H9 (cell line): Measurements from ENCODE around the gene RSBN1L. TPM values are rescaled to one million over a fixed set of nuclear protein-coding genes. Genes with fewer than 3 reads are reported as not detected.

Experiments used
- DNase-seq: peaks from one replicate; pipeline ENCODE4 v3.0.0-alpha.2; 2017
- H2AFZ ChIP-seq: one replicate; pipeline ENCODE4 v1.6.1; 2013; ENCODE audit warnings: mild to moderate bottlenecking, low read length, control low read depth, moderate library complexity
- H2AK5ac ChIP-seq: 2 replicates; pipeline ENCODE4 v1.6.1; 2013; ENCODE audit warnings: low read length, control low read depth, mixed read lengths; ENCODE audit not compliant: insufficient read length
- H2BK120ac ChIP-seq: one replicate; pipeline ENCODE4 v1.6.1; 2013; ENCODE audit warnings: low read depth, mild to moderate bottlenecking, low read length, control low read depth, inconsistent platforms; ENCODE audit not compliant: poor library complexity, severe bottlenecking
- H2BK12ac ChIP-seq: 2 replicates; pipeline ENCODE4 v1.6.1; 2013; ENCODE audit warnings: low read length, control low read depth, mixed read lengths, low read depth; ENCODE audit not compliant: insufficient read length
- H2BK15ac ChIP-seq: 2 replicates; pipeline ENCODE4 v1.6.1; 2013; ENCODE audit warnings: low read depth, low read length, control low read depth
- H2BK20ac ChIP-seq: one replicate; pipeline ENCODE4 v1.6.1; 2013; ENCODE audit warnings: low read depth, mild to moderate bottlenecking, low read length, control low read depth, inconsistent platforms; ENCODE audit not compliant: poor library complexity, severe bottlenecking
- H2BK5ac ChIP-seq: 2 replicates; pipeline ENCODE4 v1.6.1; 2013; ENCODE audit warnings: low read length, control low read depth, mixed read lengths; ENCODE audit not compliant: insufficient read length
- H3K14ac ChIP-seq: 2 replicates; pipeline ENCODE4 v1.6.1; 2013; ENCODE audit warnings: low read length, control low read depth; ENCODE audit not compliant: insufficient read depth
- H3K18ac ChIP-seq: 2 replicates; pipeline ENCODE4 v1.6.1; 2013; ENCODE audit warnings: low read depth, mild to moderate bottlenecking, mixed read lengths, low read length, control low read depth; ENCODE audit not compliant: insufficient read length
- H3K23ac ChIP-seq: 2 replicates; pipeline ENCODE4 v1.6.1; 2013; ENCODE audit warnings: low read length, control low read depth, mixed read lengths, low read depth; ENCODE audit not compliant: insufficient read length
- H3K23me2 ChIP-seq: 2 replicates; pipeline ENCODE4 v1.6.1; 2013; ENCODE audit warnings: low read depth, mild to moderate bottlenecking, mixed read lengths, low read length, control low read depth; ENCODE audit not compliant: insufficient read length, poor library complexity, severe bottlenecking
- H3K27ac ChIP-seq: 2 replicates; pipeline ENCODE4 v1.5.1; 2013; ENCODE audit warnings: low read length, control low read depth, mixed read lengths, low read depth; ENCODE audit not compliant: insufficient read length
- H3K27me3 ChIP-seq: 2 replicates; pipeline ENCODE4 v1.6.1; 2013; ENCODE audit warnings: low read length, control low read depth, inconsistent platforms; ENCODE audit not compliant: insufficient read depth
- H3K4ac ChIP-seq: 2 replicates; pipeline ENCODE4 v1.6.1; 2013; ENCODE audit warnings: low read depth, mild to moderate bottlenecking, control low read depth, inconsistent platforms, low read length, moderate library complexity
- H3K4me1 ChIP-seq: 2 replicates; pipeline ENCODE4 v1.6.1; 2013; ENCODE audit warnings: low read length, control low read depth, inconsistent platforms; ENCODE audit not compliant: insufficient read depth
- H3K4me2 ChIP-seq: 2 replicates; pipeline ENCODE4 v1.6.1; 2013; ENCODE audit warnings: low read length, control low read depth, mixed read lengths; ENCODE audit not compliant: insufficient read length, insufficient read depth
- H3K56ac ChIP-seq: 2 replicates; pipeline ENCODE4 v1.6.1; 2013; ENCODE audit warnings: low read depth, mild to moderate bottlenecking, mixed read lengths, low read length, control low read depth; ENCODE audit not compliant: insufficient read length
- H3K79me1 ChIP-seq: 2 replicates; pipeline ENCODE4 v1.6.1; 2013; ENCODE audit warnings: low read depth, mild to moderate bottlenecking, moderate library complexity, low read length, control low read depth, inconsistent platforms; ENCODE audit not compliant: insufficient read depth, poor library complexity, severe bottlenecking
- H3K79me2 ChIP-seq: 2 replicates; pipeline ENCODE4 v1.6.1; 2013; ENCODE audit warnings: low read length, control low read depth, inconsistent platforms; ENCODE audit not compliant: insufficient read depth
- H3K9ac ChIP-seq: 2 replicates; pipeline ENCODE4 v1.6.1; 2013; ENCODE audit warnings: low read length, control low read depth, mixed read lengths; ENCODE audit not compliant: insufficient read length; ENCODE audit errors: extremely low read depth
- H3K9me3 ChIP-seq: one replicate; pipeline ENCODE4 v1.6.1; 2013; ENCODE audit warnings: low read depth, low read length, inconsistent platforms; ENCODE audit not compliant: control insufficient read depth
- H3T11ph ChIP-seq: one replicate; pipeline ENCODE4 v1.6.1; 2013; ENCODE audit warnings: mild to moderate bottlenecking, low read length, control low read depth, inconsistent platforms
- H4K20me1 ChIP-seq: one replicate; pipeline ENCODE4 v1.6.1; 2013; ENCODE audit not compliant: control insufficient read depth, insufficient read length, insufficient read depth
- H4K5ac ChIP-seq: 2 replicates; pipeline ENCODE4 v1.6.1; 2013; ENCODE audit warnings: low read depth, mild to moderate bottlenecking, mixed read lengths, low read length, control low read depth; ENCODE audit not compliant: insufficient read length
- H4K8ac ChIP-seq: replicated peaks from 2 replicates; pipeline ENCODE4 v1.6.1; 2013; ENCODE audit warnings: low read length, control low read depth, mixed read lengths, low read depth; ENCODE audit not compliant: insufficient read length
- H4K91ac ChIP-seq: 2 replicates; pipeline ENCODE4 v1.6.1; 2013; ENCODE audit warnings: low read depth, mild to moderate bottlenecking, moderate library complexity, mixed read lengths, low read length, control low read depth; ENCODE audit not compliant: insufficient read length
- H3K27ac Mint-ChIP-seq, 3 experiments: 2 replicates in 2 of 3; 3 replicates in 1 of 3; pipeline ENCODE4 v1.8.0; 2020 to 2021; ENCODE audit warnings: mixed read lengths in 3 of 3, mild to moderate bottlenecking in 1 of 3, moderate library complexity in 1 of 3
- H3K27me3 Mint-ChIP-seq: 2 replicates; pipeline ENCODE4 v1.8.0; 2021; ENCODE audit warnings: low read depth, mild to moderate bottlenecking, moderate library complexity, mixed read lengths
- H3K36me3 Mint-ChIP-seq, 3 experiments: 2 replicates in 2 of 3; 3 replicates in 1 of 3; pipeline ENCODE4 v1.8.0; 2020 to 2021; ENCODE audit warnings: low read depth in 3 of 3, mixed read lengths in 3 of 3; ENCODE audit not compliant: insufficient read depth in 1 of 3
- H3K4me1 Mint-ChIP-seq, 2 experiments: 2 replicates each; pipeline ENCODE4 v1.8.0; 2020; ENCODE audit warnings: mixed read lengths in 2 of 2
- H3K4me3 Mint-ChIP-seq, 2 experiments: 2 replicates in 1 of 2; 3 replicates in 1 of 2; pipeline ENCODE4 v1.8.0; 2020 to 2021; ENCODE audit warnings: mild to moderate bottlenecking in 2 of 2, mixed read lengths in 2 of 2, moderate library complexity in 1 of 2
- H3K9me3 Mint-ChIP-seq, 2 experiments: 2 replicates in 1 of 2; 3 replicates in 1 of 2; pipeline ENCODE4 v1.8.0; 2020; ENCODE audit warnings: mild to moderate bottlenecking in 2 of 2, mixed read lengths in 2 of 2, moderate library complexity in 1 of 2
- WGBS: extraction: QIAGEN DNeasy Blood & Tissue Kit; methylation state at CpG from one replicate; pipeline ENCODE4 v1.1.7; 2013; ENCODE audit warnings: missing lambda C conversion rate, low lambda C conversion rate, mixed read lengths; ENCODE audit not compliant: insufficient read length; ENCODE audit errors: extremely low coverage; 5-methylcytosine and 5-hydroxymethylcytosine counted together
- total RNA-seq: library from RNA; stranded (reverse); gene quantifications from 2 replicates; pipeline ENCODE4 v1.2.1, GENCODE V29; 2021
- TF ChIP-seq, protein P1 (sequence below): fragments of 200-600 bp; sonication (generic); conservative IDR thresholded peaks from 3 replicates; pipeline ENCODE4 v1.8.0; 2021; ENCODE audit warnings: antibody characterized with exemption, mild to moderate bottlenecking

Gene RSBN1L
- total RNA-seq, 1 experiment from 2014 or later, result 20.6 TPM

DNA sequence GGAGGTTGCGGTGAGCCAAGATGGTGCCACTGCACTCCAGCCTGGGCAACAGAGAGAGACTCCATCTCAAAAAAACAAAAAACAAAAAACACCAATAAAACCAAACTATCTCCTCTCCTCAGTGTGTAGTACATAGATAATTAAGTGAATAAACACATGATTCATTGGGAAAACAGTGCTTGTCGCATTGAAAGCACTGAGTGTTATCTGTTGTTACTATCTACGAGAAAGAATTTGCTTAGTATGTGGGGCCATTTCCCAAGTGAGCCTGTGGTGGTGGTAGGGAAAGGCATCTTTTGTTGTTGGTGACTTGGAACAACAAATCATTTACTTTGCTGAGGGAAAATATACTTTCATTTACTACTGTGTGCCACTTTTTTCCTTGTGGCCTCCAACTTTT is 42.6 kb downstream of the RSBN1L start:
- Histone ChIP-seq H4K8ac (no peak overlapping the region), H3K4me1 (no peaks in the 10 kb centered on the region), H2BK120ac (no peak overlapping the region), H3T11ph (no peak overlapping the region), H2AK5ac (no peak overlapping the region), H4K20me1 (no peaks in the 10 kb centered on the region), H3K4me2 (no peak overlapping the region), H3K27me3 (no peaks in the 10 kb centered on the region), H4K5ac (no peak overlapping the region), H3K79me2 (no peaks in the 10 kb centered on the region), H2BK5ac (no peak overlapping the region), H4K91ac (no peak overlapping the region), H3K9me3 (no peaks in the 10 kb centered on the region), H3K23ac (no peak overlapping the region), H2AFZ (no peak overlapping the region), H3K4ac (no peak overlapping the region), H3K56ac (no peak overlapping the region), H3K18ac (no peak overlapping the region), H3K27ac (no peak overlapping the region), H2BK12ac (no peak overlapping the region), H2BK15ac (no peak overlapping the region), H3K14ac (no peak overlapping the region), H3K23me2 (no peaks in the 10 kb centered on the region), H3K9ac (no peak overlapping the region), H2BK20ac (no peak overlapping the region), H3K79me1 (no peaks in the 10 kb centered on the region)
- H3K36me3 Mint-ChIP-seq, result peaks cover 0 to 31% (median 14%) of the 10 kb centered on the region in 3 experiments; a peak in 6 of 7 replicates
- TF ChIP-seq, protein P1, sequence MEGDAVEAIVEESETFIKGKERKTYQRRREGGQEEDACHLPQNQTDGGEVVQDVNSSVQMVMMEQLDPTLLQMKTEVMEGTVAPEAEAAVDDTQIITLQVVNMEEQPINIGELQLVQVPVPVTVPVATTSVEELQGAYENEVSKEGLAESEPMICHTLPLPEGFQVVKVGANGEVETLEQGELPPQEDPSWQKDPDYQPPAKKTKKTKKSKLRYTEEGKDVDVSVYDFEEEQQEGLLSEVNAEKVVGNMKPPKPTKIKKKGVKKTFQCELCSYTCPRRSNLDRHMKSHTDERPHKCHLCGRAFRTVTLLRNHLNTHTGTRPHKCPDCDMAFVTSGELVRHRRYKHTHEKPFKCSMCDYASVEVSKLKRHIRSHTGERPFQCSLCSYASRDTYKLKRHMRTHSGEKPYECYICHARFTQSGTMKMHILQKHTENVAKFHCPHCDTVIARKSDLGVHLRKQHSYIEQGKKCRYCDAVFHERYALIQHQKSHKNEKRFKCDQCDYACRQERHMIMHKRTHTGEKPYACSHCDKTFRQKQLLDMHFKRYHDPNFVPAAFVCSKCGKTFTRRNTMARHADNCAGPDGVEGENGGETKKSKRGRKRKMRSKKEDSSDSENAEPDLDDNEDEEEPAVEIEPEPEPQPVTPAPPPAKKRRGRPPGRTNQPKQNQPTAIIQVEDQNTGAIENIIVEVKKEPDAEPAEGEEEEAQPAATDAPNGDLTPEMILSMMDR, result no peak
- H3K9me3 Mint-ChIP-seq, result no peaks in the 10 kb centered on the region
- DNase-seq, result no peak
- no peaks in the 10 kb centered on the region for H3K27me3 Mint-ChIP-seq
- no peaks in the 10 kb centered on the region for H3K4me1 Mint-ChIP-seq
- no CpG with 5 or more reads among the region's 3 CpGs for WGBS
- no peak overlapping the region for H3K4me3 Mint-ChIP-seq
- H3K27ac Mint-ChIP-seq, result peak overlapping the region in 1 of 3 experiments; percentile 48; a peak in 1 of 7 replicates
